ENCODE results near the gene RIT2.

RIT2 gene

DNA sequence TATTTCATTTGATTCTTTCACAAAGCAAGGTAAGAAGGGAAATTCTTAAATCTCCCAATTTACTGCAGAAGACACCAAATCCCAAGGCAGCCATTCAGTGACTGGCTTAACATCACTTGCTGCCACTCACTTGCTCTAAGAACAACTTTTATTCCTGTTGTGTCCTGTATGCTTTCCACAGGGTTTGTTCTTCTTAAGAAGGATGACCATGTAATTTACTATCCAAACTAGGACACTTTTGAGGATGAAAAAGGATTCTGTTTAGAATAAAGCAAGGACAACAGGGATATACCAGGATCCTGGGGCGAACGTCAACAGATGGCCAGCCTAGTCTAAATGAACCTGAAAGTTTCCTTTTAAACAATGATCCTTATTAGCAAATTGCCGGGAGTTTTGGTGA lies 34.8 kb downstream of the RIT2 start:
- Histone ChIP-seq H3K4me3 (ENCODE audit: low read length) (no peak overlapping the region), H3K9ac (ENCODE audit: low read depth, low read length) (no peak overlapping the region), H3K4me1 (ENCODE audit: insufficient read depth, low read length) (peaks cover 32% of the 10 kb centered on the region), H3K9me3 (ENCODE audit: insufficient read depth, low read depth, low read length) (no peaks in the 10 kb centered on the region), H3K27me3 (ENCODE audit: insufficient read depth, low read length) (no peaks in the 10 kb centered on the region), H3K36me3 (ENCODE audit: insufficient read depth, low read length) (no peaks in the 10 kb centered on the region), H3K27ac (ENCODE audit: low read depth, low read length) (no peak overlapping the region)
- WGBS = 91% methylated on average over 2 of the region's 3 CpGs

DNA sequence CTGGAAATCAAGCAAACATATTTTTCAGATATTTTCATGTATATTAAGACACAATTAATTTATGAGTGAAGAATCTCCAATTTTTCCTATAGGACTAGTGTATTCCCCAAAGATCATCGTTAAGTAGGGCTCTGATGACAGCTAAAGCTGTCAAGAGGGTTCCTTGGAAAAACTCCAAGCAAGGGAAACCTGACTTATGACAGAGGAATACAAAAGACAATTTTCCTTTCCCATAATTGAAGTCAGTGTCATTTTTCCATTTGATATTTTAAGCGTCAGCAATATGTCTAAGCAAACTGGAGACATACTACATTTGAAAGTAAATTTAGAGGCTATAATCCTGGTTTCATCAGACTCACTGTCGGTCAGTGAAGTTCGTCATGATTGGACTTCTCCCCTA lies 36.1 kb downstream of the RIT2 start:
- peaks cover 32% of the 10 kb centered on the region for H3K4me1 ChIP-seq (ENCODE audit: insufficient read depth, low read length)
- no peak overlapping the region for H3K27ac ChIP-seq (ENCODE audit: low read depth, low read length)
- 48% methylated on average over 4 of the region's 4 CpGs for WGBS
- no peaks in the 10 kb centered on the region for H3K9me3 ChIP-seq (ENCODE audit: insufficient read depth, low read depth, low read length)
- no peak overlapping the region for H3K9ac ChIP-seq (ENCODE audit: low read depth, low read length)
- H3K36me3 ChIP-seq (ENCODE audit: insufficient read depth, low read length) = no peaks in the 10 kb centered on the region
- H3K27me3 ChIP-seq (ENCODE audit: insufficient read depth, low read length) = no peaks in the 10 kb centered on the region
- H3K4me3 ChIP-seq (ENCODE audit: low read length) = no peak overlapping the region

DNA sequence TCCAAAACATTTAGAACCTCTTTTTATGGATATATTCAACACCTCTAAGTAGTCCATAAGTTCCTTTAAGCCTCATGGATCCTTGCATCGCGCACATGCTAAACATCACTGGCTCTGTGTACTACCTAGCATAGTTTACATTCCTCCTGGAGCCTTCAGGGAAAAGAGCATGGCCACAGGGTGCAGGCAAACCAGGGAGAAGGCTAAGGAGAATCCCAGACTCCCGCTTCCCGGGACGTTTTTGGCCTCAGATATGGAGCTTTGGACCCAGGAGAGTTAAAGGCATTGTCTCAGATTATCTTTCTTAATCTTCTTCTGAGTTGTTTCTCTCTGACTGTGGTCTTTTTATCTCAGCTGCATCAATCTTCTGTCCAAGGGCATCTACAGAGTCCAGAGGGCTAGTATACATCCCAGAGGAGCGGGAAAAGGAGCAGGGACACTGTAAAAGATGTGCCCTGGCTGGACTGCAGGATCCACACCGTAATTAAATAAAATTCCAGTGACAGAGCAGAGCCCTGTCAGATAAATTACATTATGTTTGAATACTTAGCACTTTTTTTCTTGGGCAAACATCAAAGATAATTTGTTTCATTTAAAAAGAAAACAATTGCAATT lies 36.9 kb downstream of the RIT2 start:
- WGBS = 82% methylated on average over 7 of the region's 7 CpGs
- no peak overlapping the region for H3K27ac ChIP-seq (ENCODE audit: low read depth, low read length)
- no peak overlapping the region for H3K4me3 ChIP-seq (ENCODE audit: low read length)
- H3K27me3 ChIP-seq (ENCODE audit: insufficient read depth, low read length) = no peaks in the 10 kb centered on the region
- peaks cover 32% of the 10 kb centered on the region for H3K4me1 ChIP-seq (ENCODE audit: insufficient read depth, low read length)
- no peak overlapping the region for H3K9ac ChIP-seq (ENCODE audit: low read depth, low read length)
- H3K36me3 ChIP-seq (ENCODE audit: insufficient read depth, low read length) = no peaks in the 10 kb centered on the region
- no peaks in the 10 kb centered on the region for H3K9me3 ChIP-seq (ENCODE audit: insufficient read depth, low read depth, low read length)

DNA sequence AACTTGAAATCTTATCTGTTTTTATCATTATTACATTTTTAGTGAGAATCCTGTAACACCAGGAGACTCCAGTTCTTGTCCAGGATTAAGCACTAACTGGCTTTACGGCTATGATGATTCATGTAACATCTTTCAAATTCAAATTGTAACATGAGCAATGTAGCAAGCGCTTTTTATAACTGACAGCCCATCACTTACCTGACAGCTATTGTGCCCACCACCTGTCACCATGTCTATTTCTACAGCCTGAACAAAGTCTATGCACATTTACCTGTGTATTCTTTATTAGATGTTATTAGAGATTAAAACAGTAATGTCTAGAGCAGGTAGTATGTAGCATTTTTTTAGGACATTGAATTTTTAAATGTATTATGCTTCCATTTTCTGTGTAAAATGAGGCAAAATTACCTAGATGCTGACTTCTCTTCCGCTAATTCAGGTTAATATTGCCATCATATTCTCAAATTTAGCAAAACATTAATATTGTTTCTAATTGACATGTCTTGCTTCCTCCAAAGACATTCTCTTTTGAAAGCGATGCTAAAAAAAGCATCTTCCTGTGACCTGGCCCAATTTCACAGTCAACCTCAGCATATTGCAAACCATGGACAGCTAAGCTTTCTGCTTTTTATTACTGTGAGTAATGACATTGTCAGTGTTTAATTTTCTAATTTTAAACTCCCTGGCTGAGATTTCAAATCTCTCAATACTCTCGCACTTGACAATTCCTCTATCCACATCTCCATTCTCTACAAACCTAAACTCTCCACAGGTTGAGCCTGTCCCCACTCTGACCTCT lies 37.8 kb downstream of the RIT2 start:
- Histone ChIP-seq H3K4me1 (ENCODE audit: insufficient read depth, low read length) (peaks cover 32% of the 10 kb centered on the region), H3K4me3 (ENCODE audit: low read length) (no peak overlapping the region), H3K9me3 (ENCODE audit: insufficient read depth, low read depth, low read length) (no peaks in the 10 kb centered on the region), H3K36me3 (ENCODE audit: insufficient read depth, low read length) (no peaks in the 10 kb centered on the region), H3K27me3 (ENCODE audit: insufficient read depth, low read length) (no peaks in the 10 kb centered on the region), H3K27ac (ENCODE audit: low read depth, low read length) (no peak overlapping the region), H3K9ac (ENCODE audit: low read depth, low read length) (no peak overlapping the region)
- WGBS = 78% methylated on average over 5 of the region's 5 CpGs

DNA sequence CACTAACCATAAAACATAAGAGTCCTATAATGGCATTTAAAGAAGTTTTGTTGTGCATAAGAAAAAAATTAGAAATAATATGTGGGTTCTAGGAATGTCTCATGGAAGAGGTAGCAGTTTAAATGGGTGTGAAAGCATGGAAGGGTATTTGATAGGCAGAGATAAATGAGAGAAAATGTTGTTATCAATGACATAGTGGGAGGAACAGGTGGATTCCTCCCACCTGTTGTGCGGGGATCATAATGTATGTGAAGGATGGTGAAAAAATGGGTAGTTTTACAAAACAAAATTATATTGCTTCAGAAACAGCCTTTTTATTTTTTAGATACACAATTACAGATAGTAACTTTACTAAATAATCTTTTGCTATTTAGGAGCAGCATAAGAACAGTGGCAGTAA lies 41.7 kb downstream of the RIT2 start:
- Histone ChIP-seq H3K27me3 (ENCODE audit: insufficient read depth, low read length) (no peaks in the 10 kb centered on the region), H3K4me3 (ENCODE audit: low read length) (no peak overlapping the region), H3K4me1 (ENCODE audit: insufficient read depth, low read length) (peaks cover 3% of the 10 kb centered on the region), H3K36me3 (ENCODE audit: insufficient read depth, low read length) (no peaks in the 10 kb centered on the region), H3K9ac (ENCODE audit: low read depth, low read length) (no peak overlapping the region), H3K27ac (ENCODE audit: low read depth, low read length) (no peak overlapping the region), H3K9me3 (ENCODE audit: insufficient read depth, low read depth, low read length) (no peaks in the 10 kb centered on the region)
- WGBS = 90% methylated on average over 1 of the region's 1 CpG

DNA sequence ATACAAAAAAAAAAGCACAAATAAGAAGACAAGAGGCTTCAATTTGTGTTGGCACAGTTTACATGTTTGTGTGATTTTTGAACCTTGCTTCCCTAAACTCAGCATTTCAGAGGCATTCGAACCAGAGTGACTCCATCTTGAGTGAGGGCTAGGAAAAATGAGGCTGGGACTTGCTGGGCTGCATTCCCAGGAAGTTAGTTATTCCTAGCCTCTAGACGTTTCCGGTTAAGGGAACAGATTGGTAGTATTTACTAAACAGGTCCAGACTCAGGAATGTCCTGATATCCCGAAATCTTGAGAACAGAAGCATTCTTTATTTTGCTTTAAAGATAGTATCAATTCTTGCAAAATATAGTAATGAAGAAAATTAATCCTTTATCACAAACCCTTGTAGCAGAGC lies 46.7 kb downstream of the RIT2 start:
- Histone ChIP-seq H3K27me3 (ENCODE audit: insufficient read depth, low read length) (no peaks in the 10 kb centered on the region), H3K4me1 (ENCODE audit: insufficient read depth, low read length) (peaks cover 17% of the 10 kb centered on the region), H3K4me3 (ENCODE audit: low read length) (no peak overlapping the region), H3K36me3 (ENCODE audit: insufficient read depth, low read length) (no peaks in the 10 kb centered on the region), H3K27ac (ENCODE audit: low read depth, low read length) (no peak overlapping the region), H3K9ac (ENCODE audit: low read depth, low read length) (no peak overlapping the region), H3K9me3 (ENCODE audit: insufficient read depth, low read depth, low read length) (no peaks in the 10 kb centered on the region)
- 88% methylated on average over 4 of the region's 4 CpGs for WGBS

DNA sequence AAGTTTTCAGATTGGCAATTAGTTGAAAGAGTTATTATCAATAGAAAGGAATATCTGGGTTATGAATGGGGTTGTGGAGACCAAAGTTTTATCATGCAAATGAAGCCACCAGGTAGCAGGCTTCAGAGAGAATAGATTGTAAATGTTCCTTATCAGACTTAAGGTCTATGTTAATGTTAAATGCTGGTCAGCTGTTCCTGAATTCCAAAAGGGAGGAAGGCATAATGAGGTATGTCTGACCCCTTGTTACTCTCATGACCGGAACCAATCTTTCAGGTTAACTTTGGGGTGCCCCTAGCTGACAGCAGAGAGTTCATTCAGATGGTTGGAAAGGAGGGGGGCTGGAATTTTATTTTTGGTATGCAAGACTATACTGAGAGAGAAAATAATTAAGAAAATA lies 47.9 kb downstream of the RIT2 start:
- 55% methylated on average over 1 of the region's 1 CpG for whole genome bisulfite sequencing
- H3K4me1 ChIP-seq (ENCODE audit: insufficient read depth, low read length) = peaks cover 17% of the 10 kb centered on the region

DNA sequence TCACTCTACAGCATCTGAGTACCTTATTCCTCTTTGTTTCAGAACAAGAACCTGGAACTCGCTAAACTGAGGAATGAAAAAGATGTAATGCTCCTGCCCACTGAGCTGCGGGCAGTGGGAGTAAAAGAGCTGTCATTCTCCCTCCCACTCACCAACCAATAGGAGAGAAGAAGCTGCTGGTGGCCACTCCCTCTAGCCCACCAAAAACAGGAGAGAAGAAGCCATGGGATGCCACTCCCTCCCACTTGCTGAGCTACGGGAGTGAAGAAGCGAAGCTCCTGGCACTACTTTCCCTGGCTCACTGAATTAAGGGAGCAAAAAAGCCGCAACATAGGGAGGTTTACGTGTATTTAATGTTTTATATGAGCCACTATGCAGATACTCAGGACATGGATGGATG lies 53.7 kb downstream of the RIT2 start:
- H3K9me3 ChIP-seq (ENCODE audit: insufficient read depth, low read depth, low read length) = no peaks in the 10 kb centered on the region; the same call in 1 of the 2 replicates
- WGBS = 97% methylated on average over 6 of the region's 6 CpGs
- H3K9ac ChIP-seq (ENCODE audit: low read depth, low read length) = no peak overlapping the region
- no peak overlapping the region for H3K27ac ChIP-seq (ENCODE audit: low read depth, low read length)
- no peak overlapping the region for H3K4me3 ChIP-seq (ENCODE audit: low read length)
- H3K4me1 ChIP-seq (ENCODE audit: insufficient read depth, low read length) = peaks cover 4% of the 10 kb centered on the region; the same call in 1 of the 2 replicates
- no peaks in the 10 kb centered on the region for H3K27me3 ChIP-seq (ENCODE audit: insufficient read depth, low read length)
- H3K36me3 ChIP-seq (ENCODE audit: insufficient read depth, low read length) = no peaks in the 10 kb centered on the region

More for the DNA sequence above, 47.9 kb downstream of the RIT2 start:
- H3K9ac ChIP-seq (ENCODE audit: low read depth, low read length) = no peak overlapping the region
- no peak overlapping the region for H3K4me3 ChIP-seq (ENCODE audit: low read length)
- no peaks in the 10 kb centered on the region for H3K36me3 ChIP-seq (ENCODE audit: insufficient read depth, low read length)
- H3K27me3 ChIP-seq (ENCODE audit: insufficient read depth, low read length) = no peaks in the 10 kb centered on the region
- H3K27ac ChIP-seq (ENCODE audit: low read depth, low read length) = no peak overlapping the region; the same call in 1 of the 2 replicates
- H3K9me3 ChIP-seq (ENCODE audit: insufficient read depth, low read depth, low read length) = no peaks in the 10 kb centered on the region

DNA sequence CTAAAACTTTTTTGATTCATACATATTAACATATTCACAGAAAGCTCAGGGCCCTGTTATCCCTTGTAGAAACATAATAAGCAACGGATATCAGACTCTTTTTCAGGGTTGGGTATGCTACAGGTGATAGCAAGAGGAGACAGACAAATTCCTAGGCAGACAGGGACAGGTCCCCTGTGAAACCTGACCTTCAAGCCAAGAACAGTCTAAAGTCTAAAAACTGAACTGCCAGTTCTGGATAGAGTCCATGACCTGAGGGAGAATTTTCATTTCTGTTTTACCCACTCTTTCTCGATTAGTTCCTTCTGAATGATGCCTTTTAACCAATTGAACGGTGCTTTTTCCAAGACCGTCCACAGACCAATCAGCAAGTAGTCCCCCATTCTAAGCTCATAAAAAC lies 54.2 kb downstream of the RIT2 start:
- Histone ChIP-seq H3K4me1 (ENCODE audit: insufficient read depth, low read length) (no peaks in the 10 kb centered on the region), H3K27me3 (ENCODE audit: insufficient read depth, low read length) (no peaks in the 10 kb centered on the region), H3K9me3 (ENCODE audit: insufficient read depth, low read depth, low read length) (no peaks in the 10 kb centered on the region; the same call in 1 of the 2 replicates), H3K4me3 (ENCODE audit: low read length) (no peak overlapping the region), H3K36me3 (ENCODE audit: insufficient read depth, low read length) (no peaks in the 10 kb centered on the region), H3K27ac (ENCODE audit: low read depth, low read length) (no peak overlapping the region), H3K9ac (ENCODE audit: low read depth, low read length) (no peak overlapping the region)
- WGBS = 94% methylated on average over 4 of the region's 4 CpGs

DNA sequence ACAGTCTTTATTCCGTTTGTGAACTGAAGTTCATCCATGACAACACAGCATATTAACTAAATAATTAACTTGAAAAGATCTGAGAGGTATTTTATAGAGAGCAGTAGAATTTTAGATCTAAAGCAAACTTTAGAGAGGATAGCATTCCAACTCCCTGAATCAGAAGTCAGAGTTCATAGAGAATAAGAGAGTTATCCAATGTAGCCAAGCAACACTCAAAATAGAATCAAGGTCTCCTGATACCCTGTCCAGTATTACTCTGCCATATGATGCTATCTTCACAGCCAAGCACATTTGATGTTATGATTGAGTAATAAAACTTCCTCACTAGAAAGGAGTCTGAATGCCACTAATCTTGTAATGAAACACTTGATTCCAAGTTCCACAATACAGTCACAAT lies 55.5 kb downstream of the RIT2 start:
- H3K9me3 ChIP-seq (ENCODE audit: insufficient read depth, low read depth, low read length) = no peaks in the 10 kb centered on the region; the same call in 1 of the 2 replicates
- no peak overlapping the region for H3K27ac ChIP-seq (ENCODE audit: low read depth, low read length)
- H3K4me1 ChIP-seq (ENCODE audit: insufficient read depth, low read length) = no peaks in the 10 kb centered on the region
- H3K4me3 ChIP-seq (ENCODE audit: low read length) = no peak overlapping the region
- no peaks in the 10 kb centered on the region for H3K27me3 ChIP-seq (ENCODE audit: insufficient read depth, low read length)
- H3K9ac ChIP-seq (ENCODE audit: low read depth, low read length) = no peak overlapping the region
- H3K36me3 ChIP-seq (ENCODE audit: insufficient read depth, low read length) = no peaks in the 10 kb centered on the region
- no CpG with 5 or more reads among the region's 1 CpG for WGBS

DNA sequence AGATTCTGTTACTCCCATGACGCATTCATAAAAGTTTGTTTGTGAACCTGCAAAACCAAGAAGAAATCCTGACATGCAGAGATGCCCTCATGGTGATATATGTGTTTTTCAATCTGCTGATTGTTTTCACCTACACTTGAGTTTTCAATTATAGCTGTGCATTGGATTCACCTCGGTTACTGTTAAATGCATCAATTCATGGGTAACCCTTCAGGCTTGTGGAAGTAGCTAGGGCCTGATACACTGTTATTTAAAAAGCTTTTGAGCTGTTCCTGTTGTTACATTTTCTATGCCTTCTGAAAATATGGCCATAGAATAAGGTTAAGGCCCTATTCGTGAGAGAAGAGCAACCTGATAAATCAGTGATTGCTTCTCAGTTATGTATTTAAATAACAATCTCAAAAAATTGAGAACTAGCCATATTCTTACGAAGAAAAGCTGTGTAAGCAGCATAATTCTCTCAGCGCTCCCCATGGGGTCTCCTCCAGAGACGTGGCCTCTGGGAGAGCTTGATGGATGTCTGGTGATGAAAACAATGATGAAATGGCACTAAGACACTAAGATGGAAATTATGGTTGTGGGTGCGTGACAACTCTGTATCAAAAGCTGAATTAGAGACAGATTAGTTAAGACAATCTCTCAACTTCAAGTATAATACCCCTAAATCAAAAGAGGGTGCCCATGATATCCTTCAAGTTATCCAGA lies 60.5 kb downstream of the RIT2 start:
- 94% methylated on average over 6 of the region's 7 CpGs for WGBS
- no peak overlapping the region for H3K27ac ChIP-seq (ENCODE audit: low read depth, low read length)
- H3K9ac ChIP-seq (ENCODE audit: low read depth, low read length) = no peak overlapping the region
- no peak overlapping the region for H3K4me3 ChIP-seq (ENCODE audit: low read length)
- H3K9me3 ChIP-seq (ENCODE audit: insufficient read depth, low read depth, low read length) = no peaks in the 10 kb centered on the region
- no peaks in the 10 kb centered on the region for H3K4me1 ChIP-seq (ENCODE audit: insufficient read depth, low read length)
- no peaks in the 10 kb centered on the region for H3K36me3 ChIP-seq (ENCODE audit: insufficient read depth, low read length)
- no peaks in the 10 kb centered on the region for H3K27me3 ChIP-seq (ENCODE audit: insufficient read depth, low read length)

Measured in HUES64 (cell line).